MCF 10A (cell line): ENCODE measurements around the gene GPR68. TPM values are rescaled to one million over a fixed set of nuclear protein-coding genes. Genes with fewer than 3 reads are reported as not detected.

Experiments used
- Bru-seq: library from RNA; stranded (reverse); fragments of 400-500 nt; gene quantifications from one replicate; lab custom pipeline; 2021; lab: Mats Ljungman, UMichigan
- BruChase-seq, 2 experiments: library from RNA; stranded (reverse); fragments of 400-500 nt; gene quantifications; one replicate each; lab custom pipeline; 2021; lab: Mats Ljungman, UMichigan
- BruUV-seq: library from RNA; stranded (reverse); fragments of 400-500 nt; replicated peaks from 2 replicates; lab custom pipeline; 2021; lab: Mats Ljungman, UMichigan
- CTCF ChIA-PET: fragments of 300-600 bp; sonication (Branson Sonifier 250); formaldehyde crosslinking; extraction: SDS; loops from one replicate; lab custom pipeline; 2021; ENCODE audit warnings: antibody characterized with exemption, inconsistent platforms; lab: Yijun Ruan, JAX
- POLR2A ChIA-PET: fragments of 300-600, 350-650 bp; sonication (Branson Sonifier 250); formaldehyde crosslinking; extraction: SDS; loops from one replicate; lab custom pipeline; 2020; ENCODE audit warnings: antibody characterized with exemption, inconsistent platforms; lab: Yijun Ruan, JAX
- DNase-seq: peaks from one replicate; pipeline ENCODE4 v3.0.0-alpha.2; 2018; ENCODE audit not compliant: unreplicated experiment
- H3K27ac Mint-ChIP-seq: one replicate; pipeline ENCODE4 v1.8.0; 2022; ENCODE audit warnings: mild to moderate bottlenecking, low read depth, mixed read lengths; ENCODE audit not compliant: unreplicated experiment
- H3K27me3 Mint-ChIP-seq: one replicate; pipeline ENCODE4 v1.8.0; 2022; ENCODE audit warnings: mixed read lengths; ENCODE audit not compliant: insufficient read depth, unreplicated experiment
- H3K36me3 Mint-ChIP-seq: one replicate; pipeline ENCODE4 v1.8.0; 2022; ENCODE audit warnings: mild to moderate bottlenecking, moderate library complexity, mixed read lengths; ENCODE audit not compliant: insufficient read depth, unreplicated experiment
- H3K4me1 Mint-ChIP-seq: one replicate; pipeline ENCODE4 v1.8.0; 2022; ENCODE audit warnings: mixed read lengths; ENCODE audit not compliant: insufficient read depth, unreplicated experiment
- H3K4me3 Mint-ChIP-seq: one replicate; pipeline ENCODE4 v1.8.0; 2022; ENCODE audit warnings: mild to moderate bottlenecking, moderate library complexity, mixed read lengths; ENCODE audit not compliant: unreplicated experiment
- H3K9me3 Mint-ChIP-seq: one replicate; pipeline ENCODE4 v1.8.0; 2022; ENCODE audit warnings: mixed read lengths; ENCODE audit not compliant: unreplicated experiment
- CTCF ChIP-seq: fragments of 200-600 bp; IDR thresholded peaks from one replicate; pipeline ENCODE4 v1.8.0; 2022; ENCODE audit warnings: antibody characterized with exemption, mild to moderate bottlenecking; ENCODE audit not compliant: unreplicated experiment
- intact Hi-C: fragments of 100-400 bp; cut with micrococcal nuclease; formaldehyde crosslinking; loops from 2 replicates; pipeline ENCODE4 v1.14.1; 2022
- long read RNA-seq: library from polyadenylated mRNA; stranded (forward); transcript quantifications from one replicate; pipeline ENCODE4 v2.0.0, GENCODE V29; 2022
- total RNA-seq: library from RNA; stranded (reverse); gene quantifications from 2 replicates; pipeline ENCODE4 v1.2.3, GENCODE V29; 2022

Gene GPR68
- total RNA-seq: 0.10 and 0.14 TPM in 2 replicates
- percentile 16 among the genes with signal in this experiment for Bru-seq, nascent RNA
- percentile 10 among the genes with signal in this experiment for BruChase-seq, experiment 1, labeled RNA remaining after a 6-hour chase
- percentile 14 among the genes with signal in this experiment for BruChase-seq, experiment 2, labeled RNA remaining after a 2-hour chase
- long read RNA-seq: 0 reads

GRCh38 chr14:91244501-91244901 lies at the start of gene GPR68:
Gene GPR68, minus strand, starts transcription at chr14:91244704. Its CDS starts 9,654 bp downstream, at chr14:91235050.
- ChIA-PET CTCF (interaction anchor here (0.6 kb wide), 3 partner anchors 43 to 1134 kb away, joined by 3 to 4 read pairs (median 3); no protein-coding TSS in a partner anchor), POLR2A (interaction anchor here (0.6 kb wide), 1 partner anchor 56 kb away, joined by 3 read pairs; no protein-coding TSS in a partner anchor)
- no TSS peak for BruUV-seq
- Mint-ChIP-seq H3K27ac (no peak within 1 kb of the TSS), H3K27me3 (no peaks in the 10 kb centered on the region), H3K36me3 (no peaks in the 10 kb centered on the region), H3K9me3 (peaks cover 8% of the 10 kb centered on the region), H3K4me3 (no peak within 1 kb of the TSS), H3K4me1 (no peaks in the 10 kb centered on the region)
- intact Hi-C loops: no loop called here
- DNase-seq: no peak
- no peak for TF ChIP-seq CTCF

GRCh38 chr14:91294153-91294552 lies 49.6 kb upstream of the GPR68 start:
- DNase-seq: no peak
- Mint-ChIP-seq H3K27me3 (no peaks in the 10 kb centered on the region), H3K9me3 (no peaks in the 10 kb centered on the region), H3K4me1 (no peaks in the 10 kb centered on the region), H3K4me3 (no peak overlapping the region), H3K36me3 (peaks cover 28% of the 10 kb centered on the region), H3K27ac (no peak overlapping the region)
- CTCF ChIA-PET: interaction anchor here (0.6 to 1.5 kb wide), 4 partner anchors 8 to 117 kb away, joined by 3 to 5 read pairs (median 5); no protein-coding TSS in a partner anchor
- no TSS peak for BruUV-seq
- POLR2A ChIA-PET: no interaction called here
- intact Hi-C loops: no loop called here
- TF ChIP-seq CTCF: no peak

- no peaks in the 10 kb centered on the region for H3K9me3 Mint-ChIP-seq
- no peaks in the 10 kb centered on the region for H3K4me1 Mint-ChIP-seq
- H3K36me3 Mint-ChIP-seq: peaks cover 32% of the 10 kb centered on the region
- BruUV-seq: no TSS peak
- H3K4me3 Mint-ChIP-seq: no peak overlapping the region
- H3K27ac Mint-ChIP-seq: no peak overlapping the region
- no peak for TF ChIP-seq CTCF
- ChIA-PET CTCF (interaction anchor here (0.6 to 1.3 kb wide), 3 partner anchors 7 to 340 kb away, joined by 3 to 5 read pairs (median 3); no protein-coding TSS in a partner anchor), POLR2A (no interaction called here)
- no peaks in the 10 kb centered on the region for H3K27me3 Mint-ChIP-seq
- no peak for DNase-seq
- intact Hi-C loops: no loop called here
These were observed 48.8 kb upstream of the GPR68 start for GRCh38 chr14:91293281-91293680.

- ChIA-PET CTCF (no interaction called here), POLR2A (no interaction called here)
- no peaks in the 10 kb centered on the region for H3K9me3 Mint-ChIP-seq
- H3K4me3 Mint-ChIP-seq: no peak overlapping the region
- H3K4me1 Mint-ChIP-seq: no peaks in the 10 kb centered on the region
- DNase-seq: no peak
- peaks cover 32% of the 10 kb centered on the region for H3K36me3 Mint-ChIP-seq
- H3K27ac Mint-ChIP-seq: no peak overlapping the region
- H3K27me3 Mint-ChIP-seq: no peaks in the 10 kb centered on the region
- no peak for TF ChIP-seq CTCF
- intact Hi-C loops: no loop called here
- no TSS peak for BruUV-seq
These were observed 48.0 kb upstream of the GPR68 start for GRCh38 chr14:91292491-91292890.
